ENCODE results near the gene SUMO3. TPM values are rescaled to one million over a fixed set of nuclear protein-coding genes. Genes with fewer than 3 reads are reported as not detected.

Gene SUMO3
- total RNA-seq, 4 donors from 2014 or later, result 18.3 to 56.7 (median 38.1) TPM

GRCh38 chr21:44853601-44854390 lies 35.9 kb upstream of the SUMO3 start:
- Histone ChIP-seq H3K9me3 (no peaks in the 10 kb centered on the region), H3K27me3 (no peaks in the 10 kb centered on the region), H3K4me1 (peaks cover 0 to 47% (median 34%) of the 10 kb centered on the region in 4 donors), H3K4me3 (no peak overlapping the region), H3K27ac (peak overlapping the region in 1 of 4 donors; percentile 31), H3K36me3 (peaks cover 0 to 34% (median 16%) of the 10 kb centered on the region in 4 donors)
- 81 to 92% methylated on average over 2 to 34 of the region's 34 CpGs for WGBS, 2 donors (ENCODE audit: low coverage in 1 of 2)
- in situ Hi-C loops (cut with MboI; ENCODE audit: low pct_ligation_motif_present in 1 of 4, low pct_unique_long_range_greater_than_20kb in 1 of 4, low sequenced_read_pairs in 3 of 4), result no loop called here
- intact Hi-C loops (cut with DNase I; ENCODE audit: low total_unique reads), result no loop called here
- no peak for TF ChIP-seq POLR2A (IDR thresholded peaks at IDR 0.05)
- TF ChIP-seq CTCF (IDR thresholded peaks at IDR 0.05), result no peak
- peak; percentile 52 for DNase-seq

GRCh38 chr21:44850905-44851657 lies 33.2 kb upstream of the SUMO3 start:
- 85 to 88% methylated on average over 14 to 26 of the region's 26 CpGs for WGBS, 2 donors (ENCODE audit: low coverage in 1 of 2)
- in situ Hi-C loops (cut with MboI; ENCODE audit: low pct_ligation_motif_present in 1 of 4, low pct_unique_long_range_greater_than_20kb in 1 of 4, low sequenced_read_pairs in 3 of 4) (no loop called here), intact Hi-C loops (cut with DNase I; ENCODE audit: low total_unique reads) (no loop called here)
- Histone ChIP-seq H3K4me1 (peaks cover 8 to 63% (median 50%) of the 10 kb centered on the region in 4 donors), H3K27ac (peak overlapping the region in 2 of 4 donors; percentile 68), H3K4me3 (no peak overlapping the region), H3K9me3 (no peaks in the 10 kb centered on the region), H3K27me3 (no peaks in the 10 kb centered on the region), H3K36me3 (peaks cover 0 to 31% (median 15%) of the 10 kb centered on the region in 4 donors)
- DNase-seq, result no peak
- TF ChIP-seq CTCF (IDR thresholded peaks at IDR 0.05) (no peak), EP300 (IDR thresholded peaks at IDR 0.05; ENCODE audit: low read depth) (no peak), POLR2AphosphoS5 (IDR thresholded peaks at IDR 0.05) (no peak), POLR2A (IDR thresholded peaks at IDR 0.05) (no peak)

GRCh38 chr21:44850208-44850800 lies 32.4 kb upstream of the SUMO3 start:
- peak; percentile 42 for DNase-seq
- in situ Hi-C loops (cut with MboI; ENCODE audit: low pct_ligation_motif_present in 1 of 4, low pct_unique_long_range_greater_than_20kb in 1 of 4, low sequenced_read_pairs in 3 of 4), result no loop called here
- no peaks in the 10 kb centered on the region for H3K27me3 ChIP-seq
- intact Hi-C loops (cut with DNase I; ENCODE audit: low total_unique reads), result no loop called here
- 71% methylated on average over 14 of the region's 20 CpGs; no CpG with 5 or more reads in 1 of the 2 donors for WGBS, 2 donors (ENCODE audit: low coverage in 1 of 2)
- peak overlapping the region; percentile 54 to 68 (median 62) for H3K27ac ChIP-seq
- no peak overlapping the region for H3K4me3 ChIP-seq
- TF ChIP-seq CTCF (IDR thresholded peaks at IDR 0.05) (no peak), POLR2AphosphoS5 (IDR thresholded peaks at IDR 0.05) (no peak), EP300 (IDR thresholded peaks at IDR 0.05; ENCODE audit: low read depth) (no peak), POLR2A (IDR thresholded peaks at IDR 0.05) (no peak)
- peaks cover 15 to 71% (median 58%) of the 10 kb centered on the region in 4 donors for H3K4me1 ChIP-seq
- no peaks in the 10 kb centered on the region for H3K9me3 ChIP-seq
- H3K36me3 ChIP-seq, result peaks cover 0 to 24% (median 12%) of the 10 kb centered on the region in 4 donors

GRCh38 chr21:44849616-44850130 lies 31.8 kb upstream of the SUMO3 start:
- no peak overlapping the region for H3K4me3 ChIP-seq
- peak overlapping the region; percentile 54 to 77 (median 62) for H3K27ac ChIP-seq
- peaks cover 16 to 72% (median 58%) of the 10 kb centered on the region in 4 donors for H3K4me1 ChIP-seq
- H3K9me3 ChIP-seq, result no peaks in the 10 kb centered on the region
- WGBS, 2 donors (ENCODE audit: low coverage in 1 of 2), result 60 to 91% methylated on average over 7 to 12 of the region's 12 CpGs
- H3K27me3 ChIP-seq, result no peaks in the 10 kb centered on the region
- peak; percentile 75 for DNase-seq
- TF ChIP-seq POLR2A (IDR thresholded peaks at IDR 0.05) (no peak), CTCF (IDR thresholded peaks at IDR 0.05) (no peak), POLR2AphosphoS5 (IDR thresholded peaks at IDR 0.05) (peak in 2 of 3 donors; percentile 49 to 57)
- intact Hi-C loops (cut with DNase I; ENCODE audit: low total_unique reads), result no loop called here
- in situ Hi-C loops (cut with MboI; ENCODE audit: low pct_ligation_motif_present in 1 of 4, low pct_unique_long_range_greater_than_20kb in 1 of 4, low sequenced_read_pairs in 3 of 4), result no loop called here
- peaks cover 0 to 17% (median 8%) of the 10 kb centered on the region in 4 donors for H3K36me3 ChIP-seq
